Activated CD8-positive, alpha-beta memory T cell treated with anti-CD3 and anti-CD28 coated beads for 24 hours (primary cell): Measurements from ENCODE around the gene IL22RA1.
A peak's percentile ranks its signal among the peaks of the same experiment; 100 is the strongest.

Source experiments
- DNase-seq: peaks from one replicate; pipeline ENCODE4 v3.0.0-alpha.2; 2020

The IL22RA1 gene

GRCh38 chr1:24165500-24165899, 22.6 kb upstream of the IL22RA1 start:
- no peak for DNase-seq

GRCh38 chr1:24164004-24164403, 21.1 kb upstream of the IL22RA1 start:
- DNase-seq: no peak

- no peak for DNase-seq
Measured at GRCh38 chr1:24162201-24162600, 19.3 kb upstream of the IL22RA1 start.

- no peak for DNase-seq
Measured at GRCh38 chr1:24161270-24161669, 18.3 kb upstream of the IL22RA1 start.

- DNase-seq: no peak
Measured at GRCh38 chr1:24159366-24159765, 16.4 kb upstream of the IL22RA1 start.

- no peak for DNase-seq
Measured at GRCh38 chr1:24157918-24158481, 15.1 kb upstream of the IL22RA1 start.

- no peak for DNase-seq
Measured at GRCh38 chr1:24156542-24157260, 13.8 kb upstream of the IL22RA1 start.

GRCh38 chr1:24155011-24155782, 12.3 kb upstream of the IL22RA1 start:
- DNase-seq: no peak

- no peak for DNase-seq
Measured at GRCh38 chr1:24154215-24154614, 11.3 kb upstream of the IL22RA1 start.

GRCh38 chr1:24152631-24153494, 9.9 kb upstream of the IL22RA1 start:
- DNase-seq: no peak

- DNase-seq: no peak
Measured at GRCh38 chr1:24151175-24151533, 8.2 kb upstream of the IL22RA1 start.

GRCh38 chr1:24150234-24151174, 7.6 kb upstream of the IL22RA1 start:
- DNase-seq: peak; percentile 98

- peak; percentile 65 for DNase-seq
Measured at GRCh38 chr1:24149866-24150233, 6.9 kb upstream of the IL22RA1 start.

GRCh38 chr1:24147816-24148215, 4.9 kb upstream of the IL22RA1 start:
- DNase-seq: no peak

GRCh38 chr1:24147194-24147593, 4.3 kb upstream of the IL22RA1 start:
- no peak for DNase-seq

- DNase-seq: no peak
Measured at GRCh38 chr1:24141311-24141997, 1.5 kb downstream of the IL22RA1 start.

- no peak for DNase-seq
Measured at GRCh38 chr1:24140741-24141181, 2.2 kb downstream of the IL22RA1 start.

- no peak for DNase-seq
Measured at GRCh38 chr1:24139841-24140425, 3.0 kb downstream of the IL22RA1 start.

GRCh38 chr1:24139222-24139489, 3.8 kb downstream of the IL22RA1 start:
- DNase-seq: no peak

- DNase-seq: no peak
Measured at GRCh38 chr1:24138476-24139221, 4.3 kb downstream of the IL22RA1 start.
